Measurements from ENCODE around the gene PIBF1.

The PIBF1 gene

GRCh38 chr13:73063166-73063565 is 281.2 kb downstream of the PIBF1 start:
- DNase-seq, result no peak

DNA sequence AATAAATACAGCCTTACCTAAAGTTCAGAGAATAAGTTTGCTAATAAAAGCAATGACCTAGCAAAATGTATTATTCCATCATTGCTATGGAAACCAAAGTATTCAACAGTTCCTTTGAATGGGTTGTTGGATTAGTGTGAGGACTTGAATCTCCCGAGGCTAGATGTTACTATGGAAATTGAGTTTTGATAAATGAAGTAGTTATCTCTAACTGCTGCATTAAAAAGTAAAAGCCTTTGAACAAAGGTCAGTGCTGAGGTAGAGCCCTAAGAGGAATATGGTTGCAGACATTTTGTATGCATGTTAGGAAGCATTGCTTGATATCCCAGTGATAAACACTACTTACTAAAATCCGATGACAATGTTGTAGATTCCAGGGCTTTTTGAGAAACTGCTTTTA is 283.1 kb downstream of the PIBF1 start:
- no peak for DNase-seq

- DNase-seq, result no peak
These were observed 283.9 kb downstream of the PIBF1 start for GRCh38 chr13:73065665-73066340.
